C4-2B (cell line): ENCODE results near the gene RDH13.

ENCODE experiments used
- ZFX ChIP-seq: fragments of 450-650 bp; IDR thresholded peaks from 2 replicates; pipeline ENCODE4 v1.6.1; 2017
- TF ChIP-seq, protein P1 (sequence below): fragments of 450-650 bp; conservative IDR thresholded peaks from 2 replicates; pipeline ENCODE4 v1.5.1; 2017; ENCODE audit warnings: mild to moderate bottlenecking

- TF ChIP-seq, protein P1, sequence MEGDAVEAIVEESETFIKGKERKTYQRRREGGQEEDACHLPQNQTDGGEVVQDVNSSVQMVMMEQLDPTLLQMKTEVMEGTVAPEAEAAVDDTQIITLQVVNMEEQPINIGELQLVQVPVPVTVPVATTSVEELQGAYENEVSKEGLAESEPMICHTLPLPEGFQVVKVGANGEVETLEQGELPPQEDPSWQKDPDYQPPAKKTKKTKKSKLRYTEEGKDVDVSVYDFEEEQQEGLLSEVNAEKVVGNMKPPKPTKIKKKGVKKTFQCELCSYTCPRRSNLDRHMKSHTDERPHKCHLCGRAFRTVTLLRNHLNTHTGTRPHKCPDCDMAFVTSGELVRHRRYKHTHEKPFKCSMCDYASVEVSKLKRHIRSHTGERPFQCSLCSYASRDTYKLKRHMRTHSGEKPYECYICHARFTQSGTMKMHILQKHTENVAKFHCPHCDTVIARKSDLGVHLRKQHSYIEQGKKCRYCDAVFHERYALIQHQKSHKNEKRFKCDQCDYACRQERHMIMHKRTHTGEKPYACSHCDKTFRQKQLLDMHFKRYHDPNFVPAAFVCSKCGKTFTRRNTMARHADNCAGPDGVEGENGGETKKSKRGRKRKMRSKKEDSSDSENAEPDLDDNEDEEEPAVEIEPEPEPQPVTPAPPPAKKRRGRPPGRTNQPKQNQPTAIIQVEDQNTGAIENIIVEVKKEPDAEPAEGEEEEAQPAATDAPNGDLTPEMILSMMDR = no peak
- TF ChIP-seq ZFX = no peak
Measured at GRCh38 chr19:55034751-55035150, 28.2 kb downstream of the RDH13 start.
